Measurements from ENCODE around the gene RBFOX2. TPM values are rescaled to one million over a fixed set of nuclear protein-coding genes. Genes with fewer than 3 reads are reported as not detected.

The RBFOX2 gene
- total RNA-seq, 5 donors from 2014 or later (not counting 1 experiment from before 2014, with no cell fraction given), result 0.73 to 1.5 (median 1.4) TPM

DNA sequence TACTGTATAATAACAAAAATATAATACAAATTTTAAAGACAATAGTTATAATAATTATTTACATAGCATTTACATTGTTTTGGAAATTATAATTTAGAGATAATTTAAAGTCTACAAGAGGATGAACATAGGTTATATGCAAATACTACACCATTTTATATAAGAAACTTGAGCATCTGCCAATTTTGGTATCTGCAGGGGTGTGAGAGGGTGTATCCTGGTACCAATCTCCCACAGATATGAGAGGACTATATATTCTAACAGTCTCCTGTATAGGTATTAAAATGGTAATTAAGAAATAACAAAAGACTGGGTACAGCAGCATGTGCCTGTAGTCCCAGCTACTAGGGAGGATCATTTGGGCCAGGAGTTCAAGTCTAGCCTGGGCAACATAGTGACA is 176.5 kb downstream of the RBFOX2 start:
- Mint-ChIP-seq H3K27me3 (peaks cover 0 to 3% of the 10 kb centered on the region in 2 donors), H3K4me3 (no peak overlapping the region), H3K9me3 (no peaks in the 10 kb centered on the region), H3K27ac (no peak overlapping the region), H3K36me3 (no peaks in the 10 kb centered on the region), H3K4me1 (no peaks in the 10 kb centered on the region)
- no peak overlapping the region for H3K4me3 ChIP-seq (ENCODE audit: control insufficient read depth in 1 of 2, extremely low read depth in 1 of 2, low read length in 1 of 2)
- POLR2A ChIA-PET, result no interaction called here
- DNase-seq (no peak), ATAC-seq (replicated peaks in 1 of 4) (no peak)
- no peak overlapping the region for H3K27ac ChIP-seq (ENCODE audit: low read length)
- H3K36me3 ChIP-seq (ENCODE audit: control insufficient read depth in 2 of 2, extremely low read depth in 1 of 2, insufficient read depth in 1 of 2, low read length in 1 of 2), result no peaks in the 10 kb centered on the region
- H3K4me1 ChIP-seq (ENCODE audit: control insufficient read depth in 1 of 2, extremely low read depth in 1 of 2, insufficient read depth in 2 of 2, low read length in 2 of 2), result no peaks in the 10 kb centered on the region
- H3K9me3 ChIP-seq, result no peaks in the 10 kb centered on the region
- no peaks in the 10 kb centered on the region for H3K27me3 ChIP-seq (replicated peaks in 1 of 2; ENCODE audit: control insufficient read depth in 2 of 2, extremely low read depth in 1 of 2, insufficient read depth in 2 of 2, low read length in 1 of 2)
- CTCF ChIA-PET, result no interaction called here

- Histone ChIP-seq H3K4me3 (ENCODE audit: control insufficient read depth in 1 of 2, extremely low read depth in 1 of 2, low read length in 1 of 2) (no peak overlapping the region), H3K27ac (ENCODE audit: low read length) (no peak overlapping the region), H3K36me3 (ENCODE audit: control insufficient read depth in 2 of 2, extremely low read depth in 1 of 2, insufficient read depth in 1 of 2, low read length in 1 of 2) (no peaks in the 10 kb centered on the region), H3K4me1 (ENCODE audit: control insufficient read depth in 1 of 2, extremely low read depth in 1 of 2, insufficient read depth in 2 of 2, low read length in 2 of 2) (no peaks in the 10 kb centered on the region), H3K9me3 (no peaks in the 10 kb centered on the region), H3K27me3 (replicated peaks in 1 of 2; ENCODE audit: control insufficient read depth in 2 of 2, extremely low read depth in 1 of 2, insufficient read depth in 2 of 2, low read length in 1 of 2) (no peaks in the 10 kb centered on the region)
- no peaks in the 10 kb centered on the region for H3K9me3 Mint-ChIP-seq
- H3K4me1 Mint-ChIP-seq, result no peaks in the 10 kb centered on the region
- no peak overlapping the region for H3K27ac Mint-ChIP-seq
- H3K4me3 Mint-ChIP-seq, result no peak overlapping the region
- H3K36me3 Mint-ChIP-seq, result no peaks in the 10 kb centered on the region
- CTCF ChIA-PET, result no interaction called here
- ATAC-seq (replicated peaks in 1 of 4) (no peak), DNase-seq (no peak)
- POLR2A ChIA-PET, result no interaction called here
- no peaks in the 10 kb centered on the region for H3K27me3 Mint-ChIP-seq
- WGBS (ENCODE audit: insufficient coverage), result no CpG with 5 or more reads among the region's 5 CpGs
Measured at GRCh38 chr22:35850831-35851230, 177.8 kb downstream of the RBFOX2 start.

DNA sequence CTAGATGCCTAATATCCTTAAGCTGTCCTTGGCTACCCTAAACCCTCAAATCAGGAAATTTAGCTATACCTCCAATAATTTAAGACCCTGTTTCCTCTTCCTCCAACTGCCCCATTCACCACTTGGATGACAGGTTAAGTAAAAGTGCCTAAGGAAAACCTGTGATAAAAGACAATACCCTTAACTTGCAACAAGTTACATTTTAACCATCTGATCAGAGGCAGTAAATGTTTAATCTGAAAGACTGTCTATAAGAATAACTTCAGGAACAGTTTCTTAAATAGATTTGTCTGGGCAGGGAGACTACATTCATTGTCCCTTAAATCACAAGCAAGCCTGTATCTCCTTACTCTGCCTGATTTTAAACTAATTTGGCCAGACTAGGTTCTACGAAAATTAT is 181.8 kb downstream of the RBFOX2 start:
- no peak overlapping the region for H3K4me3 ChIP-seq (ENCODE audit: control insufficient read depth in 1 of 2, extremely low read depth in 1 of 2, low read length in 1 of 2)
- H3K4me1 ChIP-seq (ENCODE audit: control insufficient read depth in 1 of 2, extremely low read depth in 1 of 2, insufficient read depth in 2 of 2, low read length in 2 of 2), result no peaks in the 10 kb centered on the region
- H3K9me3 ChIP-seq, result no peaks in the 10 kb centered on the region
- ChIA-PET CTCF (no interaction called here), POLR2A (interaction anchor here in 1 of 2 donors (0.5 kb wide), 1 partner anchor 224 kb away, joined by 4 read pairs; no protein-coding TSS in a partner anchor)
- peaks cover 5% of the 10 kb centered on the region in 3 donors for H3K4me1 Mint-ChIP-seq
- no peak overlapping the region for H3K4me3 Mint-ChIP-seq
- no peak overlapping the region for H3K27ac Mint-ChIP-seq
- no CpG with 5 or more reads among the region's 1 CpG for WGBS (ENCODE audit: insufficient coverage)
- H3K36me3 Mint-ChIP-seq, result no peaks in the 10 kb centered on the region
- no peak overlapping the region for H3K27ac ChIP-seq (ENCODE audit: low read length)
- no peaks in the 10 kb centered on the region for H3K27me3 ChIP-seq (replicated peaks in 1 of 2; ENCODE audit: control insufficient read depth in 2 of 2, extremely low read depth in 1 of 2, insufficient read depth in 2 of 2, low read length in 1 of 2)
- H3K36me3 ChIP-seq (ENCODE audit: control insufficient read depth in 2 of 2, extremely low read depth in 1 of 2, insufficient read depth in 1 of 2, low read length in 1 of 2), result no peaks in the 10 kb centered on the region
- DNase-seq (no peak), ATAC-seq (replicated peaks in 1 of 4) (no peak)
- no peaks in the 10 kb centered on the region for H3K9me3 Mint-ChIP-seq
- peaks cover 2 to 4% of the 10 kb centered on the region in 2 donors for H3K27me3 Mint-ChIP-seq

DNA sequence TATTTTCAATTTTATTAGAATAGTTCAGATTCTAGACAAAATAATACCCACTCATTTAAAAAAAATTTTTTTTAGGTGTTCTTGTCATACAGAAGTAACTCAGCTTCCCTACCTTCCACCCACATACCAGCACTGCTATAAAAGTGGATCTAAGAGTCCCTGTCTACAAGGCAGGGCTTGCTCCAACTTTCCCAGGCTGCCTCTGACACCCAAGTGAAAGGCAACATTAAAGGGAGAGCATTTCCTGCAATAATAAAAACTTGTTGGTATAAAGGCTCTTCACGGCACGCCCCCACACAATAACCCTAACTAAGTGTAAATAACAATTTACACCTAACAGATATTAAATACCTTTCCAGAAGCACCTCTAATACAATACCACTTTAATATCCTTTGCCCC is 183.7 kb downstream of the RBFOX2 start:
- H3K9me3 Mint-ChIP-seq, result no peaks in the 10 kb centered on the region
- 100% methylated on average over 2 of the region's 2 CpGs for WGBS (ENCODE audit: insufficient coverage)
- CTCF ChIA-PET, result interaction anchor here in 1 of 2 donors (0.7 kb wide), 1 partner anchor 641 kb away, joined by 4 read pairs; no protein-coding TSS in a partner anchor
- no peak for ATAC-seq (replicated peaks in 1 of 4)
- H3K27me3 Mint-ChIP-seq, result peaks cover 6 to 10% of the 10 kb centered on the region in 2 donors
- H3K36me3 Mint-ChIP-seq, result no peaks in the 10 kb centered on the region
- Histone ChIP-seq H3K4me1 (ENCODE audit: control insufficient read depth in 1 of 2, extremely low read depth in 1 of 2, insufficient read depth in 2 of 2, low read length in 2 of 2) (no peaks in the 10 kb centered on the region), H3K27ac (ENCODE audit: low read length) (no peak overlapping the region), H3K36me3 (ENCODE audit: control insufficient read depth in 2 of 2, extremely low read depth in 1 of 2, insufficient read depth in 1 of 2, low read length in 1 of 2) (no peaks in the 10 kb centered on the region), H3K27me3 (replicated peaks in 1 of 2; ENCODE audit: control insufficient read depth in 2 of 2, extremely low read depth in 1 of 2, insufficient read depth in 2 of 2, low read length in 1 of 2) (peaks cover 0 to 5% of the 10 kb centered on the region in 2 experiments), H3K9me3 (no peaks in the 10 kb centered on the region), H3K4me3 (ENCODE audit: control insufficient read depth in 1 of 2, extremely low read depth in 1 of 2, low read length in 1 of 2) (no peak overlapping the region)
- DNase-seq, result no peak
- no peak overlapping the region for H3K27ac Mint-ChIP-seq
- H3K4me1 Mint-ChIP-seq, result peaks cover 6 to 8% (median 7%) of the 10 kb centered on the region in 3 donors
- no peak overlapping the region for H3K4me3 Mint-ChIP-seq
- POLR2A ChIA-PET, result no interaction called here

GRCh38 chr22:35842954-35843353 is 185.7 kb downstream of the RBFOX2 start:
- DNase-seq (peak in 1 of 35 experiments; percentile 13), ATAC-seq (replicated peaks in 1 of 4) (no peak)
- no peaks in the 10 kb centered on the region for H3K4me1 ChIP-seq (ENCODE audit: control insufficient read depth in 1 of 2, extremely low read depth in 1 of 2, insufficient read depth in 2 of 2, low read length in 2 of 2)
- Mint-ChIP-seq H3K4me3 (no peak overlapping the region), H3K27me3 (peaks cover 18 to 19% of the 10 kb centered on the region in 2 donors), H3K9me3 (no peaks in the 10 kb centered on the region), H3K36me3 (no peaks in the 10 kb centered on the region), H3K4me1 (peaks cover 8 to 12% (median 9%) of the 10 kb centered on the region in 3 donors), H3K27ac (no peak overlapping the region)
- H3K9me3 ChIP-seq, result no peaks in the 10 kb centered on the region
- H3K27ac ChIP-seq (ENCODE audit: low read length), result no peak overlapping the region
- ChIA-PET POLR2A (no interaction called here), CTCF (no interaction called here)
- no peaks in the 10 kb centered on the region for H3K36me3 ChIP-seq (ENCODE audit: control insufficient read depth in 2 of 2, extremely low read depth in 1 of 2, insufficient read depth in 1 of 2, low read length in 1 of 2)
- H3K27me3 ChIP-seq (replicated peaks in 1 of 2; ENCODE audit: control insufficient read depth in 2 of 2, extremely low read depth in 1 of 2, insufficient read depth in 2 of 2, low read length in 1 of 2), result peaks cover 0 to 5% of the 10 kb centered on the region in 2 experiments
- H3K4me3 ChIP-seq (ENCODE audit: control insufficient read depth in 1 of 2, extremely low read depth in 1 of 2, low read length in 1 of 2), result no peak overlapping the region
- WGBS (ENCODE audit: insufficient coverage), result 83% methylated on average over 1 of the region's 2 CpGs

DNA sequence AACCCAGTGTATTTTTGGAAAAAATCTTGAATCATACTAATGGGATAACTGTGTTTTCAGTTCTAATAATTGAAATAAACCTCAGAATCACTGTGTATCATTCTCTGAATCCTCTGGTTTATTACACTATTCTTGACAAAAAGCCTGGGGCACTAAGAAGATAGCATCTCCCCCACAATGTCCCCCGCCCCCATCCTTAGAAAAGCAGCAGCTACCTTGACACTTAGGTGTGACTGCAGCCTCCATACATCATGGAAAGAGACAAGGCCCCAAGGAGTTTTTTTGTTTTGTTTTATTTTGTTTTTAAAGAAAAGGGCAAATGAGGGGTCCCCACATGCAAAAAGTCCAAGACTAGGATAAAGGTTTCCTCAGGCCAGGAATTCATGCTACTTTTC is 186.1 kb downstream of the RBFOX2 start:
- no peak for ATAC-seq (replicated peaks in 1 of 4)
- no peak overlapping the region for H3K4me3 Mint-ChIP-seq
- Histone ChIP-seq H3K36me3 (ENCODE audit: control insufficient read depth in 2 of 2, extremely low read depth in 1 of 2, insufficient read depth in 1 of 2, low read length in 1 of 2) (no peaks in the 10 kb centered on the region), H3K27me3 (replicated peaks in 1 of 2; ENCODE audit: control insufficient read depth in 2 of 2, extremely low read depth in 1 of 2, insufficient read depth in 2 of 2, low read length in 1 of 2) (peaks cover 0 to 5% of the 10 kb centered on the region in 2 experiments), H3K27ac (ENCODE audit: low read length) (no peak overlapping the region), H3K4me3 (ENCODE audit: control insufficient read depth in 1 of 2, extremely low read depth in 1 of 2, low read length in 1 of 2) (no peak overlapping the region), H3K4me1 (ENCODE audit: control insufficient read depth in 1 of 2, extremely low read depth in 1 of 2, insufficient read depth in 2 of 2, low read length in 2 of 2) (no peaks in the 10 kb centered on the region), H3K9me3 (no peaks in the 10 kb centered on the region)
- DNase-seq, result no peak
- CTCF ChIA-PET, result no interaction called here
- no peaks in the 10 kb centered on the region for H3K36me3 Mint-ChIP-seq
- no peaks in the 10 kb centered on the region for H3K9me3 Mint-ChIP-seq
- peaks cover 8 to 12% (median 9%) of the 10 kb centered on the region in 3 donors for H3K4me1 Mint-ChIP-seq
- peaks cover 19 to 20% of the 10 kb centered on the region in 2 donors for H3K27me3 Mint-ChIP-seq
- no CpG with 5 or more reads among the region's 1 CpG for WGBS (ENCODE audit: insufficient coverage)
- POLR2A ChIA-PET, result no interaction called here
- no peak overlapping the region for H3K27ac Mint-ChIP-seq

GRCh38 chr22:35841907-35842518 is 186.6 kb downstream of the RBFOX2 start:
- no peaks in the 10 kb centered on the region for H3K4me1 ChIP-seq (ENCODE audit: control insufficient read depth in 1 of 2, extremely low read depth in 1 of 2, insufficient read depth in 2 of 2, low read length in 2 of 2)
- Mint-ChIP-seq H3K4me3 (no peak overlapping the region), H3K27me3 (peaks cover 19 to 21% of the 10 kb centered on the region in 2 donors), H3K4me1 (peaks cover 8 to 12% (median 9%) of the 10 kb centered on the region in 3 donors), H3K9me3 (no peaks in the 10 kb centered on the region), H3K36me3 (no peaks in the 10 kb centered on the region), H3K27ac (no peak overlapping the region)
- no peak overlapping the region for H3K27ac ChIP-seq (ENCODE audit: low read length)
- DNase-seq (no peak), ATAC-seq (replicated peaks in 1 of 4) (no peak)
- POLR2A ChIA-PET, result no interaction called here
- no peaks in the 10 kb centered on the region for H3K9me3 ChIP-seq
- no peaks in the 10 kb centered on the region for H3K36me3 ChIP-seq (ENCODE audit: control insufficient read depth in 2 of 2, extremely low read depth in 1 of 2, insufficient read depth in 1 of 2, low read length in 1 of 2)
- no CpG with 5 or more reads among the region's 3 CpGs for WGBS (ENCODE audit: insufficient coverage)
- peaks cover 0 to 5% of the 10 kb centered on the region in 2 experiments for H3K27me3 ChIP-seq (replicated peaks in 1 of 2; ENCODE audit: control insufficient read depth in 2 of 2, extremely low read depth in 1 of 2, insufficient read depth in 2 of 2, low read length in 1 of 2)
- H3K4me3 ChIP-seq (ENCODE audit: control insufficient read depth in 1 of 2, extremely low read depth in 1 of 2, low read length in 1 of 2), result no peak overlapping the region
- CTCF ChIA-PET, result no interaction called here

Data from T-cell (primary cell).